22Rv1 (cell line): ENCODE results near the gene DDAH1.

ENCODE experiments used
- CTCF ChIP-seq: fragments of 450-650 bp; IDR thresholded peaks from 2 replicates; pipeline ENCODE4 v1.5.1; 2017; ENCODE audit warnings: mild to moderate bottlenecking
- ZFX ChIP-seq: fragments of 450-650 bp; IDR thresholded peaks from 2 replicates; pipeline ENCODE4 v1.6.1; 2017; ENCODE audit warnings: antibody characterized with exemption, borderline replicate concordance

GRCh38 chr1:85319931-85320330 lies 145.0 kb downstream of the DDAH1 start:
- TF ChIP-seq CTCF (no peak), ZFX (no peak)
